Measurements from ENCODE around the gene STK35. TPM values are rescaled to one million over a fixed set of nuclear protein-coding genes. Genes with fewer than 3 reads are reported as not detected.

Gene STK35
- total and polyA plus RNA-seq, 2 of the 8 experiments (the other 6 are each of a cell fraction or from before 2014, with no cell fraction given), result 24.9 to 45.0 TPM

GRCh38 chr20:2104236-2104635 is 2.6 kb downstream of the STK35 start (continued):
- TF ChIP-seq CTCF (IDR thresholded peaks at IDR 0.05; ENCODE audit: control extremely low read depth in 1 of 3, insufficient read depth in 1 of 3, low read depth in 1 of 3, low read length in 3 of 3) (no peak), POLR2AphosphoS5 (IDR thresholded peaks at IDR 0.05; ENCODE audit: low read depth, low read length) (no peak), CHD1 (IDR thresholded peaks at IDR 0.05; ENCODE audit: low read depth, low read length) (no peak), ASH2L (IDR thresholded peaks at IDR 0.05; ENCODE audit: low read length) (no peak), FOSL1 (IDR thresholded peaks at IDR 0.05; ENCODE audit: insufficient read depth, low read depth, low read length) (no peak), TEAD4 (IDR thresholded peaks at IDR 0.05; ENCODE audit: low read depth, low read length) (no peak)
